HCT116 (cell line): ENCODE data around the gene PADI2.

Experiments
- CTCF ChIP-seq, 3 experiments: fragments of 200-600 bp in 1 of 3; sonication (generic) in 1 of 3; IDR thresholded peaks in 2 of 3; conservative IDR thresholded peaks in 1 of 3; 2 replicates each; pipeline ENCODE4 v1.5.1; 2012 to 2017; ENCODE audit warnings: low read depth in 2 of 3, low read length in 2 of 3, antibody characterized with exemption in 1 of 3, borderline replicate concordance in 1 of 3, control low read depth in 1 of 3, mild to moderate bottlenecking in 1 of 3, mixed read lengths in 1 of 3, mixed run types in 1 of 3, moderate library complexity in 1 of 3; ENCODE audit not compliant: insufficient read depth in 1 of 3
- EZH2phosphoT487 ChIP-seq: fragments of 200-600 bp; IDR thresholded peaks from 2 replicates; pipeline ENCODE4 v1.6.1; 2018; ENCODE audit warnings: antibody characterized with exemption, borderline replicate concordance
- FOSL1 ChIP-seq: IDR thresholded peaks from 2 replicates; pipeline ENCODE4 v1.6.1; 2012; ENCODE audit warnings: low read depth
- MAX ChIP-seq: IDR thresholded peaks from 2 replicates; pipeline ENCODE4 v1.6.1; 2012
- RAD21 ChIP-seq: IDR thresholded peaks from 2 replicates; pipeline ENCODE4 v1.6.1; 2012; ENCODE audit warnings: low read depth, mild to moderate bottlenecking
- SP1 ChIP-seq: IDR thresholded peaks from 2 replicates; pipeline ENCODE4 v1.6.1; 2012; ENCODE audit warnings: low read depth
- YY1 ChIP-seq: IDR thresholded peaks from 2 replicates; pipeline ENCODE4 v1.6.1; 2011; ENCODE audit warnings: low read length, low read depth, moderate library complexity, mild to moderate bottlenecking; ENCODE audit not compliant: insufficient replicate concordance; ENCODE audit errors: extremely low read depth
- ZNF274 ChIP-seq: fragments of 200-500 bp; sonication (Bioruptor generic); IDR thresholded peaks from 2 replicates; pipeline ENCODE4 v1.6.1; 2014; ENCODE audit warnings: mild to moderate bottlenecking, low read depth, low read length, inconsistent platforms
- TF ChIP-seq, protein P1 (sequence below): IDR thresholded peaks from 2 replicates; pipeline ENCODE4 v1.6.1; 2011; ENCODE audit warnings: mild to moderate bottlenecking, low read length, moderate library complexity; ENCODE audit not compliant: insufficient replicate concordance; ENCODE audit errors: extremely low read depth

- TF ChIP-seq MAX (no peak), ZNF274 (no peak), CTCF (IDR thresholded peaks at IDR 0.05 in 2 of 3, conservative IDR thresholded peaks at IDR 0.05 in 1 of 3; ENCODE audit: borderline replicate concordance in 1 of 3, insufficient read depth in 1 of 3, low read depth in 2 of 3, low read length in 2 of 3) (no peak), SP1 (no peak), RAD21 (no peak), YY1 (no peak), EZH2phosphoT487 (no peak), FOSL1 (no peak)
- TF ChIP-seq, protein P1, sequence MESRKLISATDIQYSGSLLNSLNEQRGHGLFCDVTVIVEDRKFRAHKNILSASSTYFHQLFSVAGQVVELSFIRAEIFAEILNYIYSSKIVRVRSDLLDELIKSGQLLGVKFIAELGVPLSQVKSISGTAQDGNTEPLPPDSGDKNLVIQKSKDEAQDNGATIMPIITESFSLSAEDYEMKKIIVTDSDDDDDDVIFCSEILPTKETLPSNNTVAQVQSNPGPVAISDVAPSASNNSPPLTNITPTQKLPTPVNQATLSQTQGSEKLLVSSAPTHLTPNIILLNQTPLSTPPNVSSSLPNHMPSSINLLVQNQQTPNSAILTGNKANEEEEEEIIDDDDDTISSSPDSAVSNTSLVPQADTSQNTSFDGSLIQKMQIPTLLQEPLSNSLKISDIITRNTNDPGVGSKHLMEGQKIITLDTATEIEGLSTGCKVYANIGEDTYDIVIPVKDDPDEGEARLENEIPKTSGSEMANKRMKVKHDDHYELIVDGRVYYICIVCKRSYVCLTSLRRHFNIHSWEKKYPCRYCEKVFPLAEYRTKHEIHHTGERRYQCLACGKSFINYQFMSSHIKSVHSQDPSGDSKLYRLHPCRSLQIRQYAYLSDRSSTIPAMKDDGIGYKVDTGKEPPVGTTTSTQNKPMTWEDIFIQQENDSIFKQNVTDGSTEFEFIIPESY, result no peak
Observed at GRCh38 chr1:17168091-17168876, 49.0 kb upstream of the PADI2 start.
